NCI-H69 (cell line): Measurements from ENCODE around the gene MAD1L1.

Experiments
- DNase-seq: peaks from one replicate; lab custom pipeline; 2025; lab: John Stamatoyannopoulos, UW

Gene MAD1L1

DNA sequence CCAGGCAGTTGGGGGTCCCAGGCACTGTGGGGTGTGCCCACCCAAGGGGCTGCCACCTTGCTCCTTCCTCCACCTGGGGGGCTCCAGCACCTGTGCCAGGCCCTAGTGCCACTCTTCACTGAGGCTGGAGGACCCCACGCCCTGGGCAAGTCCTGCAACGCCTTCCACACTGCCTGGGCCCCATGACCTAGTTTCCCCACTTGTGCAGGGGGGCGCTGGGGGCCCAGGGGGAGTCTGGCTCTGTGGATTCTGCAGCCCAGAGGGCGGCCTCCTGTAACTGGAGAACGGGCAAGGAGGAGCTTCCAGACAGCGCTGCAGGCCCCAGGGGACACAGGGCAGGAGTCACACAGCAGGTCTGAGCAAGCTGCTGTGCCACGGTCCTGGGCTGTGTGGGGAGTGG, 416.3 kb downstream of the MAD1L1 start:
- peak; percentile 39 for DNase-seq

DNA sequence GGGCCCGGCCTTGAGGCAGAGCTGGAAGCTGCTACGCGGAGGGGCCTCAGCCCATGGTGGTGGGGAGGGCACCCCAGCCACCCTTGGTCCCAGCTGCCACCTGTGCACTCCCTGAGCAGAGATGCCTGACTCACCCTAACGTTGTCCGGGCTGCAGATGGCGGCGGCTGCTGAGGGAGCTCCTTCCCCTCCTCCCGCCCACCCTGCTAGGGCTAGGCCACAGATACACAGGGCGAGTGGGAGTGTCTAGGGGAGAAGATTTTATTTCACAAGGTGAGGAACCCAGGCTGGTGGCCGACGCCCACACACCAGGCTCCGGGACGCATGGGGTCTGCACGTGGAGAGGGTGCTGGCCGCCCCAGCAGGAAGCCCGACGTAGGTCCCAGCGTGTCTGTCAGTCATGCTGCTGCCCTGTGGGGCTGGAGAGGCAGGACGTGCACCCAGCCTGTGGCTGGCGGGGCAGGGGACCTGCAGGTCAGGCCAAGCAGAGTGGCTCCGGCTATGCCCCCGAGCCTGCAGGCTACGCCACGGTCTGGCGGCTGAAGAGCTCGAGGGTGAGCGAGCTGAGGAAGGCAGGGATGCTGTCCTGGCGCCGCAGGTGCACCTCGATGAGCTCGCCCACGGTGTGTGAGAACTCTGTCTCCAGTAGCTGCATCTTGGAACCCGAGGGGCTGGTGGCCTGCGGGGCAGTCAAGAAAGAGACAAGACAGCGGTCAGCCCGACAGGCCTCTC, 417.0 kb downstream of the MAD1L1 start:
- DNase-seq = peak; percentile 28

DNA sequence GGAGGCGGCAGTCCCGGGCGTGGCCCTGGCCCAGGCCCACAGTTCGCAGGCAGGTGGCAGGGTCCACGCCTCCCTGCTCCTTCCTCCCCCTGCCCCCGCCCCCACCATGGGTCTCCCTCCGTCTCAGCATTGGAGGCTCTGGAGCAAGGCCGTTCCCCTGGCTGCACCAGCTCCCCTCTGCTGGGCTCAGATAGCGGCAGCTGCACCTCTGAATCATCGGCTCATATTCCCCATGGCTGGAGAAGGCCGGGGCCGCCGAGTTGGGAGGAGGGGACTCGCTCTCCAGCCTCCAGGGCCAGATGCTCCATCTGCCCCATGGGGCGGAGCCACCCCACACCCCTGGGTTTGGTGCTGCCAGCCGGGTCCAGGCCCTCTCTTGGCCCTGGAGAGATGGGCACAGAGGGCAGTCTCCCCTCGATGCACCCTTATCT, 417.7 kb downstream of the MAD1L1 start:
- peak; percentile 55 for DNase-seq

- DNase-seq = no peak
Measured at GRCh38 chr7:1814089-1814811, 418.5 kb downstream of the MAD1L1 start.

DNA sequence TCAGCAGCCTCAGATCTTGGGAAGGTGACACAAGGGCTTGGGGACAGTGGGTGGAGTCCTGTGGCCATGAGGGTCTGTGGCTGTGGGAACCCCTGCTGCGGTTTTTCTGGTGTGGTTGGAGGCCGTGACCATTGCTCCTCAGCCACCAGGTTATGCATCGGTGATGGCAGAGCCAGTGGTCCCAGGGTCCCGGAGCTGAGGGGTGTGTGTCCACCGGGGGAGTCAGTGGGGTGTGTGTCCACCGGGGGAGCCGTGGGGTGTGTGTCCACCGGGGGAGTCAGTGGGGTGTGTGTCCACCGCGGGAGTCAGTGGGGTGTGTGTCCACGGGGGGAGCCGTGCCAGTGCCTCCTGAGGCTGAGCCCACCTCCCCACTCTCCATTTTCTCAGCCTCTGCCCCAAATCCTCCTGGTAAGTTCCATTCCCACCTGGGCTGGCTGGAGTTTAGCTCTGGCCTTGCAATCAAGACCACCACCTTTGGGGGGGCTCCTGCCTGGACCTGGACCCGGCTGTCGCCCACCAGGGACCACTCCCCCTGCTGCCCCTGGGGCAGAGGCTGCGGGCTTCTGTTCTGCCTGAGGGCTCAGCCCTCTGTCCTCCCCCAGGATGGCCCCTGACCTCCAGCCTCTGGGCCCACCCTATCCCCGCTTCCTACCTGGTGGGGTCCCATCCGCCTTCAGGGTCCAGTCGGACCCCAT, 419.2 kb downstream of the MAD1L1 start:
- no peak for DNase-seq

- DNase-seq = peak; percentile 57
Measured at GRCh38 chr7:1812509-1813393, 420.0 kb downstream of the MAD1L1 start.

- no peak for DNase-seq
Measured at GRCh38 chr7:1811850-1812508, 420.8 kb downstream of the MAD1L1 start.

DNA sequence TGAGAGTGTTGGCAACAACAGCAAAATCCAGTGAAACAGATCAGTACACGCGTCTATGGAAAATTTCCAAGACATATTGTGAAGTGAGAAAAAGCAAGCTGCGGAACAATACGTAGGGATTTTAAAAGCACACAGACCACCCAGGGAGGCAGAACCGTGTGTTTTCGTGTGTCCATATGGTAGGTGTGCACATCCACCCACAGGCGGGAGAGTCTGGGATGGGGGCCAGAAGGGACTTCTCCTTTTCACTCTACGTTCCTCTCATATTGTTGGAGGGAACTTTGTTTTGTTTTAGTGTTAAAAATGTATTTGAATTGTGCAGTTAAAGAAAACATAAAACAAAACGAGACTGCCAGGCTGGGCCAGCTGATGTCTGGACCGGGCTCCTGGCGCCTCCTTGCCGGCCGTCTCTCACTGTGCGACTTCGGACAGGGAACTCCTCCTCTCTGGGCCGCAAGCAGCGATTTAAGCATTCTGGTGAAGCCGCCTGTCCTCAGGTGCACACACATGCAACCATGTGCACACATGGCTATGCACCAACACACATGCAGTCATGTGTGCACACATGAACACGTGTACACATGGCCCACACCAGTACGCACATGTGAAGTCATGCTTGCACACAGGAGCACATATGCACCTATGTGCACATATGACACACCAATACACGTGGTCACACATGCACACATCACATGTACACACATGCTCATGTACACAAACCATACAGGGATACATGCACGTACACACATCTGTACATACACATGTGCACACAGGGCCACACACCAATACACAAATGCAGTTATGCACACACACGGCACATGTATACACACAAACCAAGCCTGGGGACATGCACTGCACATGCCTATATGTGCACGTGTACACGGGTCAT, 421.5 kb downstream of the MAD1L1 start:
- DNase-seq = peak; percentile 41

- DNase-seq = no peak
Measured at GRCh38 chr7:1810521-1810920, 422.2 kb downstream of the MAD1L1 start.

- no peak for DNase-seq
Measured at GRCh38 chr7:1809601-1810258, 423.0 kb downstream of the MAD1L1 start.

GRCh38 chr7:1809070-1809469, 423.7 kb downstream of the MAD1L1 start:
- no peak for DNase-seq

DNA sequence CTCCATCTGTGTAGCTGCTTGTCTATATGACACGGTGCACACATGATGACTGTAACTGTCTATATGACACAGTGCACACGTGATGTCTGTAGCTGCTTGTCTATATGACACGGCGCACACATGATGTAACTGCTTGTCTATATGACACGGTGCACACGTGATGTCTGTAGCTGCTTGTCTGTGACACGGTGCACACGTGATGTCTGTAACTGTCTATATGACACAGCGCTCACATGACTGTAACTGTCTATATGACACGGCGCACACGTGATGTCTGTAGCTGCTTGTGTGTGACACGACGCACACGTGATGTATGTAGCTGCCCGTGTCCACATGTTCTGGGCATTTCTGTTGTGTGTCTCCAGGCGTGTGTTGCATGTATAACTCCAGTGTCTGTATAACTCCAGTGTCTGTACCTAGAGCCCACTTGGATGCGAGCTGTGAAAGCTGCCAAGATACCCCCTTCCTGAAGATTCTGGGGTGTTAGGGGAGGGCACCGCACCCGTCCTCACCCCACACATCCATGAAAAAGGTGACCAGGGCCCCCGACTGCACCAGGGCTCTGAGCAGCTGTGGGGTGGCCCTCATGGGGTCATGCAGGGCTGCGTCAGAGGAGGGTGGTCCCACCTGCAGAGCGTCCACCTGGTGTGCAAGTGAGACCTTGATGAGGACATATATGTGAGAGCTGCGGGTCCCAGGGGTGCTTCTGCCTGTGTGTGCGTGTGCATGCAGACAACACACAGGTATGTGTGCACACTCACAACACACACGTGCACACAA, 424.7 kb downstream of the MAD1L1 start:
- DNase-seq = no peak

DNA sequence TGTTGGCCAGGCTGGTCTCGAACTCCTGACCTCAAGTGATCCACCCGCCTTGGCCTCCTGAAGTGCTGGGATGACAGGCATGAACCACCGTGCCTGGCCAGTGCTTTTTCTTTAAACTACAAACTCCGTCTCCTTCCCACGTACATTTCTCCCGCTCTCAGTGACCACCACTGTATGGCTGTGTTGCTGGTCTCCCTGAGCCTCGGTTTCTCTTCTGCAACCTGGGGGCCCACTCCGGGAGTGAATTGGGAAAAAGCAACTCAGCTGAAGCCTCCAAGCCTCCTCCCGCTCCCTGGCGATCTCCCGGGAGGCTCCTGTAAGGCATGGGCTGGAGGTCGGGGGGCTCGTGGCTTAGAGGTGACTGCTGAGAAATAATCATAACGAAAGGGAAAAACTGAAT, 426.4 kb downstream of the MAD1L1 start:
- no peak for DNase-seq

DNA sequence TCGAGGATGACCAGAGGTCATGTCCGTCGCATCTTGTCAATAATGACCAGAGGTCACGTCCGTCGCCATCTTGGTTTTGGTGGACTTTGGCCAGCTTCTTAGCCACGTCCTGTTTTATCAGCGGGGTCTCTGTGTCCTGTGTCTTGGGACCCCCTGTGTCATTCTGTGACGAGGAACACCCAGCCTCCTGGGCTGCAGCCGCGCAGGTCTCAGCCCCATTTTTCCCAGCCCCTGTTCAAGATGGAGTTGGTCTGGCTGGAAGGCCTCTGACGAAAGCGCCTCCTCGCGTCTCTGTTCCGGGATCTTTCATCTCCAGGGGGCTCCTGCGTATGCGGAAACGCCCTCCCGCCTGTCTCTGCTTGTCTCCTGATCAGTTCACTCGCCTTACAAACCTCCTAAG, 428.4 kb downstream of the MAD1L1 start:
- no peak for DNase-seq

DNA sequence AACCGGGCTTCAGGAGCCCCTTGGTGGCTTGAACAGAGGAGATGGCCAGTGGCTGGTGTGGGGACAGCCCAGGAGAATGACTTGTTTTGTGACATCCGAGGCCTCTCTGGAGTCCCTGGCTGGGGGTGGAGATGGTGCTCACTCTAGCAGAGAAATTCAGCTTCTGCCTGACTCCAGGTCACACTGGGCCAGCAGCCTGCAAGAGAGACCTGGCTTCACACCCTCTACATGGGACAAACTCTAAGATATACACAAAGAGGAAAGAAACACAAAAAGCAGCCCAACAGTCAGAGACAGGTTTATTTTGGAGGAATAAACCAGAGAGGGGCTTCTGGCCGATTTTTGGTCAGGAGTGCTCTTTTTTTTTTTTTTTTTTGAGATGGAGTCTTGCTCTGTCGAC, 429.8 kb downstream of the MAD1L1 start:
- DNase-seq = no peak

DNA sequence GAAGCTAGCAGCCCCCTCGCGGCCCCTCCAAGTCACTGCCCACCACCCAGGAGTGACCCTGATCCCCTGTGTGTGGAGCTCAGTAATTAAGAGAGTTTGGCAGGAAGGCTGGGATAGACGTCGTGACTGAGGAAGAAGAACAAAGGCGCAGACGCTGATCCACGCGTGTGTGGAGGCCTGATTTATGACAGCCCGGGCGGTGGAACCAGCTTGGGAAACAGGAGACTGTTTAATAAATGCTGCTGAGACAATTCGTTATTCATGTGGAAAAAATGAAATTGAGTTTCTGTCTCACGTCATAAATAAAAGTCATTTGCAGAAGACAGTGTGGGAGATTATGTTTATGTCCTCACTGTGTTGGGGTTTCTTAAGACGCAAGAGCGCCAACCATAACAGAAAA, 431.8 kb downstream of the MAD1L1 start:
- no peak for DNase-seq

- no peak for DNase-seq
Measured at GRCh38 chr7:1798191-1798590, 434.6 kb downstream of the MAD1L1 start.

GRCh38 chr7:1794888-1795542, 437.7 kb downstream of the MAD1L1 start:
- peak; percentile 55 for DNase-seq
